Brain microvascular endothelial cell (primary cell): Measurements from ENCODE around the gene SULT1C3.
A peak's percentile ranks its signal among the peaks of the same experiment; 100 is the strongest.

ENCODE experiments used
- DNase-seq: peaks from one replicate; pipeline ENCODE4 v3.0.0-alpha.2; 2020
- H3K27ac ChIP-seq: fragments of 250-450 bp; sonication (Bioruptor Pico); 2 replicates; pipeline ENCODE4 v1.5.1; 2020; ENCODE audit warnings: mild to moderate bottlenecking, moderate library complexity
- H3K27me3 ChIP-seq: fragments of 250-450 bp; sonication (Bioruptor Pico); replicated peaks from 2 replicates; pipeline ENCODE4 v1.5.1; 2020; ENCODE audit warnings: mild to moderate bottlenecking
- H3K36me3 ChIP-seq: fragments of 250-450 bp; sonication (Bioruptor Pico); replicated peaks from 2 replicates; pipeline ENCODE4 v1.5.1; 2020; ENCODE audit warnings: mild to moderate bottlenecking
- H3K4me3 ChIP-seq: 2 replicates; pipeline ENCODE4 v1.5.1; 2011; ENCODE audit warnings: low read depth, mild to moderate bottlenecking, control low read depth, low read length, moderate library complexity
- CTCF ChIP-seq: IDR thresholded peaks from 2 replicates; pipeline ENCODE4 v1.5.1; 2011; ENCODE audit warnings: low read depth, mild to moderate bottlenecking, moderate library complexity, low read length, control low read depth, inconsistent platforms; ENCODE audit errors: missing control alignments
- in situ Hi-C: cut with HindIII; loops from 2 replicates; pipeline ENCODE4 v1.10.0; 2017; ENCODE audit warnings: low sequenced_read_pairs, low pct_ligation_motif_present

SULT1C3 gene

GRCh38 chr2:108267101-108267500 lies 27.3 kb downstream of the SULT1C3 start:
- in situ Hi-C loops, result no loop called here
- no peaks in the 10 kb centered on the region for H3K27me3 ChIP-seq
- H3K4me3 ChIP-seq, result no peak overlapping the region
- H3K36me3 ChIP-seq, result no peaks in the 10 kb centered on the region
- H3K27ac ChIP-seq, result peak overlapping the region; percentile 76
- TF ChIP-seq CTCF, result no peak
- peak; percentile 66 for DNase-seq

DNA sequence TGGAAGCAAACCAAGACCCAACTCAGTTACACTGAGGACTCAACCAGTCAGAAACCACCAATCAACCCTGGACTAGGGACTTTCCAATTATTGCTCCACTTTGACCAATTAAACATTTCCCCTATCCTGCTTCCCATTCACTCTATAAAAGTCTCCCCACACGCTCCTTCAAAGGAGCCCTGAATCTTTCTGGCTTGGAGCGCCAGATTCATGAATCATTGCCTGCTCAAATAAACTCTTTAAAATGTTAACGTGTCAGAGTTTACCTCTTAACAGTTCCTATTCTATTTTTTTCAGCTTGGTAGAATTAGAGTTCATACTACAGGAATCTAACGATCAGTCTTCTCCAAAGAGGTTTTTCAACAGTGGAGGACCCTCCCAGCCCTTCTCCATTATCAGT lies 28.2 kb downstream of the SULT1C3 start:
- TF ChIP-seq CTCF, result no peak
- no peak overlapping the region for H3K4me3 ChIP-seq
- in situ Hi-C loops, result no loop called here
- no peaks in the 10 kb centered on the region for H3K27me3 ChIP-seq
- no peaks in the 10 kb centered on the region for H3K36me3 ChIP-seq
- DNase-seq, result peak; percentile 70
- H3K27ac ChIP-seq, result peak overlapping the region; percentile 76

DNA sequence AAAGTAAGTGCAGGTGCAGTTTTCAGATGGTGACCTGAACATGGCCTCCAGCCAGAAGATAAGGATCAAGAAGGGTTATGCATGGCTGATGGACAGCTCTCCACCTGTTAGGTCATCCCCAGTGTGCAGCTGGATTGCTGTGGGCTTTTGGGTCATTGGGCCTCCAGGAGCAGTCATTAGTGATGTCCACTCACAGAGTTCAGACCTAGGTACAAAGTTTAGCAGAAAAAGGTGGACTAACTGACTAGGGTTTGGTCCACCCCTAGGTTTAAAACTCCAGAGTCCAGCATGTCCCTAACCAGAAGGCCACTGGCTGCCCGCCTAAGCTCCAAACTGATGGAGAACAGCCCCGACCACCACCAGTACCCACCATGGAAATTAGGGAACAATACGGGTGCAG lies 30.6 kb downstream of the SULT1C3 start:
- DNase-seq, result no peak
- H3K36me3 ChIP-seq, result no peaks in the 10 kb centered on the region
- no peak overlapping the region for H3K27ac ChIP-seq
- H3K4me3 ChIP-seq, result no peak overlapping the region
- no peaks in the 10 kb centered on the region for H3K27me3 ChIP-seq
- in situ Hi-C loops, result no loop called here
- TF ChIP-seq CTCF, result no peak

GRCh38 chr2:108270768-108271506 lies 31.2 kb downstream of the SULT1C3 start:
- TF ChIP-seq CTCF, result no peak
- H3K4me3 ChIP-seq, result no peak overlapping the region
- H3K36me3 ChIP-seq, result no peaks in the 10 kb centered on the region
- H3K27me3 ChIP-seq, result no peaks in the 10 kb centered on the region
- H3K27ac ChIP-seq, result no peak overlapping the region
- DNase-seq, result no peak
- in situ Hi-C loops, result no loop called here

DNA sequence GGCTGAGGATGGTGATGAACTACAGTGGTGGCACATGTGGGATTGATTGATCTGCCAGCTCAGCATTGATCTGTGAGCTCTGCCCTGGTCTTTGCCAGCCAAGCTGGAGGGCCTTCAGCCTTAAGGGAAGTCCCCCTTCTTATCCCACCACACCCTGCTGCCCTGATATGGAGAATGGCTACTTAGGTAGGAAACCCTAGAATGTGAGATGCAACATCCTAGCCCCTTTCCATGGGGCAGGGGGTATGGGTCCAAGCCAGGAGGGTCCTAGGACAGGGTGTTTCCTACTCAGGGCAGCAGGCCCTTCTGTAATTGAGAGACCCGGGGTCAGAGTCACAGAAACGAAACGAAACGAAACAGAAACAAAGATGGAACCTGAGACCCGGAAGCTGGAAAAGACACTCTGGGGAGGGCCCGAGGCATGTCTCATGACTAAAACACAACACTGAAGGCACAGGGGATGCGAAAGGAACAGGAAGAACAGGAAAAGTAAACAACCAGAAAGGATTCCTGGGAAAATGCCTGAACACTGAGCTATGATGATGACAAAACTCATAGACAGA lies 32.0 kb downstream of the SULT1C3 start:
- Histone ChIP-seq H3K27me3 (no peaks in the 10 kb centered on the region), H3K4me3 (peak overlapping the region; percentile 34), H3K27ac (peak overlapping the region; percentile 52), H3K36me3 (no peaks in the 10 kb centered on the region)
- no peak for TF ChIP-seq CTCF
- in situ Hi-C loops, result no loop called here
- DNase-seq, result peak; percentile 86

DNA sequence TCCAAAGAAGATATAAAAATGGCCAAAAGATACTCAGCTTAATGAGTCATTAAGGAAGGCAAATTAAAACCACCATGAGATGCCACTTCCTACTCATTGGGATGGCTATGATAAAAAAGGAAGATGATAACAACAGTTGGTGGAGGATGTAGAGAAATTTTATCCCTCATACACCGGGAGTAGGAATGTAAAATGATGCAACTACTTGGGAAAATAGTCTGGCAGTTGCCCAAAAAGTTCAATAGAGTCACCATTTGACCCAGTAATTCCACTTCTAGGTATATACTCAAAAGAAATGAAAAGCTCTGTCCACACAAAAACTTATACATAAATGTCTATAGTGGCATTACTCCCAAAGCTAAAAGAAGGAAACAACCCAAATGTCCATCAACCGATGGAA lies 38.9 kb downstream of the SULT1C3 start:
- DNase-seq, result no peak
- in situ Hi-C loops, result no loop called here
- no peak for TF ChIP-seq CTCF
- no peaks in the 10 kb centered on the region for H3K36me3 ChIP-seq
- H3K4me3 ChIP-seq, result no peak overlapping the region
- no peaks in the 10 kb centered on the region for H3K27me3 ChIP-seq
- no peak overlapping the region for H3K27ac ChIP-seq
